ENCODE measurements around the gene PZP. TPM values are rescaled to one million over a fixed set of nuclear protein-coding genes. Genes with fewer than 3 reads are reported as not detected.

PZP gene
- total and polyA plus RNA-seq, 2 donors (not counting 1 experiment from before 2014, with no cell fraction given) = not detected

DNA sequence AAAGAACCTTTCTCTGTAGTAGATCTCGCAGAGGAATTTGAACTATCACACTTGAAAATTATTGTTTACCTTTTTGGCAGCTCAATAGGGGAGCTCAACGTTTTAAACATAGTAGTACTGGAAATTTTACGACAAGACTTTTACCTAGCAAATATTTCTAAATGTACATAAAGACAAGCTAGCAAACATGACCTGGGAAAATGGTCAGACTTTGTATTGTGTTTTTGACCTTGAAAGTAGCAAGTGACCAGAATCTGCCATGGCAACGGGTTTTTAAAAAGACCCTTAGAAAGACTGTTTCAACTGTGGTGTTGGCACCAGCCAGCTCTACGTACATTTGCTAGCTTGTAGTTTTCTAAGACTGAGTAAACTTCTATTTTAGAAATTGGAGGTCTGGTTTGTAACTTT lies 72.3 kb downstream of the PZP start:
- ChIA-PET CTCF (interaction anchor here (1.2 kb wide), 1 partner anchor 16 kb away, joined by 3 read pairs; no protein-coding TSS in a partner anchor), POLR2A (no interaction called here)
- intact Hi-C loops (cut with micrococcal nuclease) = no loop called here
- Mint-ChIP-seq H3K4me3 (no peak overlapping the region), H3K4me1 (no peaks in the 10 kb centered on the region), H3K27ac (no peak overlapping the region), H3K27me3 (peaks cover 11% of the 10 kb centered on the region), H3K9me3 (ENCODE audit: insufficient read depth) (peaks cover 3% of the 10 kb centered on the region)
- WGBS (ENCODE audit: insufficient coverage) = 91% methylated on average over 2 of the region's 5 CpGs
- H3K79me2 ChIP-seq (ENCODE audit: control insufficient read depth, insufficient read depth, low read length) = no peaks in the 10 kb centered on the region
- no peaks in the 10 kb centered on the region for H3K36me3 ChIP-seq (replicated peaks in 1 of 2; ENCODE audit: control extremely low read depth in 1 of 2, control insufficient read depth in 1 of 2, extremely low read depth in 1 of 2, insufficient read depth in 2 of 2, low read length in 1 of 2)
- H2AFZ ChIP-seq (ENCODE audit: insufficient read depth, low read depth, low read length, poor library complexity, severe bottlenecking) = no peak overlapping the region
- no peak overlapping the region for H3K4me3 ChIP-seq (ENCODE audit: control extremely low read depth in 1 of 5, extremely low read depth in 1 of 5, insufficient read depth in 1 of 5, low read depth in 2 of 5, low read length in 4 of 5)
- H3K9ac ChIP-seq (ENCODE audit: low read length) = no peak overlapping the region
- H3K9me3 ChIP-seq (ENCODE audit: control extremely low read depth in 1 of 3, control insufficient read depth in 2 of 3, insufficient read depth in 1 of 3, low read length in 2 of 3) = no peaks in the 10 kb centered on the region
- no peaks in the 10 kb centered on the region for H3K27me3 ChIP-seq (replicated peaks in 1 of 4; ENCODE audit: control extremely low read depth in 1 of 4, control insufficient read depth in 3 of 4, insufficient read depth in 4 of 4, low read length in 3 of 4)
- ATAC-seq (ENCODE audit: low read depth) (no peak), DNase-seq (no peak)
- no peaks in the 10 kb centered on the region for H4K20me1 ChIP-seq (ENCODE audit: control insufficient read depth, insufficient read depth, low read length, poor library complexity, severe bottlenecking)
- H3K4me2 ChIP-seq (replicated peaks; ENCODE audit: low read depth, low read length, poor library complexity, severe bottlenecking) = no peak overlapping the region
- no peaks in the 10 kb centered on the region for H3K4me1 ChIP-seq (ENCODE audit: control insufficient read depth in 2 of 2, insufficient read depth in 2 of 2, low read length in 2 of 2)
- TF ChIP-seq, protein P1, sequence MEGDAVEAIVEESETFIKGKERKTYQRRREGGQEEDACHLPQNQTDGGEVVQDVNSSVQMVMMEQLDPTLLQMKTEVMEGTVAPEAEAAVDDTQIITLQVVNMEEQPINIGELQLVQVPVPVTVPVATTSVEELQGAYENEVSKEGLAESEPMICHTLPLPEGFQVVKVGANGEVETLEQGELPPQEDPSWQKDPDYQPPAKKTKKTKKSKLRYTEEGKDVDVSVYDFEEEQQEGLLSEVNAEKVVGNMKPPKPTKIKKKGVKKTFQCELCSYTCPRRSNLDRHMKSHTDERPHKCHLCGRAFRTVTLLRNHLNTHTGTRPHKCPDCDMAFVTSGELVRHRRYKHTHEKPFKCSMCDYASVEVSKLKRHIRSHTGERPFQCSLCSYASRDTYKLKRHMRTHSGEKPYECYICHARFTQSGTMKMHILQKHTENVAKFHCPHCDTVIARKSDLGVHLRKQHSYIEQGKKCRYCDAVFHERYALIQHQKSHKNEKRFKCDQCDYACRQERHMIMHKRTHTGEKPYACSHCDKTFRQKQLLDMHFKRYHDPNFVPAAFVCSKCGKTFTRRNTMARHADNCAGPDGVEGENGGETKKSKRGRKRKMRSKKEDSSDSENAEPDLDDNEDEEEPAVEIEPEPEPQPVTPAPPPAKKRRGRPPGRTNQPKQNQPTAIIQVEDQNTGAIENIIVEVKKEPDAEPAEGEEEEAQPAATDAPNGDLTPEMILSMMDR (IDR thresholded peaks at IDR 0.05) = no peak
- TF ChIP-seq EZH2 (IDR thresholded peaks at IDR 0.05; ENCODE audit: borderline replicate concordance, insufficient read depth, low read depth, low read length, poor library complexity, severe bottlenecking) = no peak
- no peak overlapping the region for H3K27ac ChIP-seq (ENCODE audit: low read length in 2 of 2)

DNA sequence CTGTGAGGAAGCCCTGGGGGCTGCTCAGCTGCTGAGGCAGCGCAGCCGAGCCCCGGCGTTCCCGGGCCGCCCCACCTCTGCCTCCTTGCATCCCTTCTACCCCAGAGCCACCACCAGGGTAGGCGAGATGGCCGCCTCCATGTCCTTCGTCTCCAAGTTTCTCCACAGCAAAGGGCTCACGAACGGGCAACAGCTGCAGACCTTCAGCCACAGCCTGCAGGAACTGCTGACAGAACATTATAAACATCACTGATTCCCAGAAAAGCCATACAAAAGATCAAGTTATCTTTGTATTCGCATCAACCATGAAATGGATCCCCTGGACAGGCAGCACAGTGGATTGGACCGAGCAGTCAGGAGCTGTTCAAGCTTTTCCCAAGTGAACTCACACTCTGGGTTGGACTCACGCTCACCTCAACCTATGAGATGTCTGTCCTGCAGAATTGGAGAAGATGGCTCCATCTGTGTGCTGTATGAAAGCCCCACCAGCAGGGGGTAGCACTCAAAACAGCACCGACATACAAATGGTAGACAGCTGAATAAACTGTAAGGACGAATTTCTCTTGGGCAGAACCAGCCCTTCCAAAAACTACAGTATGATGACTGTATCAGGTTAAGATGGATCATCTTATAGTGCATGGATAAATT lies 73.1 kb downstream of the PZP start:
- Mint-ChIP-seq H3K27ac (no peak overlapping the region), H3K4me1 (no peaks in the 10 kb centered on the region), H3K9me3 (ENCODE audit: insufficient read depth) (peaks cover 8% of the 10 kb centered on the region), H3K4me3 (no peak overlapping the region), H3K27me3 (peaks cover 11% of the 10 kb centered on the region)
- no peaks in the 10 kb centered on the region for H3K79me2 ChIP-seq (ENCODE audit: control insufficient read depth, insufficient read depth, low read length)
- H3K36me3 ChIP-seq (replicated peaks in 1 of 2; ENCODE audit: control extremely low read depth in 1 of 2, control insufficient read depth in 1 of 2, extremely low read depth in 1 of 2, insufficient read depth in 2 of 2, low read length in 1 of 2) = no peaks in the 10 kb centered on the region
- POLR2A ChIA-PET = no interaction called here
- H3K4me2 ChIP-seq (replicated peaks; ENCODE audit: low read depth, low read length, poor library complexity, severe bottlenecking) = no peak overlapping the region
- ATAC-seq (ENCODE audit: low read depth) = no peak
- 90% methylated on average over 15 of the region's 16 CpGs for WGBS (ENCODE audit: insufficient coverage)
- no peaks in the 10 kb centered on the region for H3K27me3 ChIP-seq (replicated peaks in 1 of 4; ENCODE audit: control extremely low read depth in 1 of 4, control insufficient read depth in 3 of 4, insufficient read depth in 4 of 4, low read length in 3 of 4)
- H3K4me1 ChIP-seq (ENCODE audit: control insufficient read depth in 2 of 2, insufficient read depth in 2 of 2, low read length in 2 of 2) = no peaks in the 10 kb centered on the region
- no peak overlapping the region for H3K9ac ChIP-seq (ENCODE audit: low read length)
- no peak overlapping the region for H3K4me3 ChIP-seq (ENCODE audit: control extremely low read depth in 1 of 5, extremely low read depth in 1 of 5, insufficient read depth in 1 of 5, low read depth in 2 of 5, low read length in 4 of 5)
- TF ChIP-seq, protein P1 (IDR thresholded peaks at IDR 0.05) = no peak
- no peak for TF ChIP-seq EZH2 (IDR thresholded peaks at IDR 0.05; ENCODE audit: borderline replicate concordance, insufficient read depth, low read depth, low read length, poor library complexity, severe bottlenecking)
- H3K27ac ChIP-seq (ENCODE audit: low read length in 2 of 2) = no peak overlapping the region
- no peak for DNase-seq
- H3K9me3 ChIP-seq (ENCODE audit: control extremely low read depth in 1 of 3, control insufficient read depth in 2 of 3, insufficient read depth in 1 of 3, low read length in 2 of 3) = no peaks in the 10 kb centered on the region
- intact Hi-C loops (cut with micrococcal nuclease) = no loop called here
- H4K20me1 ChIP-seq (ENCODE audit: control insufficient read depth, insufficient read depth, low read length, poor library complexity, severe bottlenecking) = no peaks in the 10 kb centered on the region
- H2AFZ ChIP-seq (ENCODE audit: insufficient read depth, low read depth, low read length, poor library complexity, severe bottlenecking) = no peak overlapping the region
- CTCF ChIA-PET = interaction anchor here (0.9 to 1.2 kb wide), 2 partner anchors 15 to 19 kb away, joined by 3 read pairs; no protein-coding TSS in a partner anchor

Measured in B cell (primary cell).